ENCODE results near the gene CAPZB.

DNA sequence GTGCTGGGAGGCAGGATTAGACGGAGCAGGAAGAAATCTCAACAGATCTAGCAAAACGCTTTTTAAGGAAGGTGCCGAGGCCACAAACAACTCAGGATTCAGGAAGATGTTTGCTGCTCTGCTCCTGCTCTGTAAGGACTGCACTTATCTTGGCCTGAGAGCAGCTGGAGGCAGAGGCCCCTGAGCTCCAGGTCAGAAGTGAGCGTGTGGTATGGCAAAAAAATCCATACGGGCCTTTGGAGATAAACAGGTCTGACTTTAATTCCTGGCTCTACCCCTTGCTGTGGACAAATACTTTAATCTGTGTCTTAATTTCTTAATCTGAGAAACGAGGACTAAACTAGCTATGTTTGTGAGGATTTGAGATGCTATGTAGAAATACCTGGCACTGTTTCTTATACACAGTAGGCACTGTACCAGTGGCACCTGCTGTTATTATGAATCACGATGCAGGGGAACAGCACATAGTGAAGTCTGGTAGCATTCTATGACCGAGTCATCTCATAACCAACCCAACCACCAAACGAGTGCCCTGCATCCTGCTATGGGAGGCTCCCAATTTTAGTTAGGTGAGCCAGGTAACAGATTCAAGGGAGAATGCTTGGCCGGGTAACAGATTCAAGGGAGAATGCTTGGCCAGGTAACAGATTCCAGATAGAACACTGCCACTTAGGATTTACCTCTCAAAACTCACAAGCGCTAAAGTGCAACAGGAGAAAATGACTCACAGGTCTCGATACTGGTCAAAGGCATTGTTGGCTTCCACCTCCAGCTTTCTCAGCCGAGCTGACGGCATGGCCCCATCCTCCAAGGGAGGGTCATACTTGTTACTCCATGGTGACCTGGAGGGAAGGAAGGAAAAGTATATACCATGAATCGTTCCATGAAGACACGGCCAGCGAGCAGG, 107.3 kb downstream of the CAPZB start:
- TF ChIP-seq, protein P1, sequence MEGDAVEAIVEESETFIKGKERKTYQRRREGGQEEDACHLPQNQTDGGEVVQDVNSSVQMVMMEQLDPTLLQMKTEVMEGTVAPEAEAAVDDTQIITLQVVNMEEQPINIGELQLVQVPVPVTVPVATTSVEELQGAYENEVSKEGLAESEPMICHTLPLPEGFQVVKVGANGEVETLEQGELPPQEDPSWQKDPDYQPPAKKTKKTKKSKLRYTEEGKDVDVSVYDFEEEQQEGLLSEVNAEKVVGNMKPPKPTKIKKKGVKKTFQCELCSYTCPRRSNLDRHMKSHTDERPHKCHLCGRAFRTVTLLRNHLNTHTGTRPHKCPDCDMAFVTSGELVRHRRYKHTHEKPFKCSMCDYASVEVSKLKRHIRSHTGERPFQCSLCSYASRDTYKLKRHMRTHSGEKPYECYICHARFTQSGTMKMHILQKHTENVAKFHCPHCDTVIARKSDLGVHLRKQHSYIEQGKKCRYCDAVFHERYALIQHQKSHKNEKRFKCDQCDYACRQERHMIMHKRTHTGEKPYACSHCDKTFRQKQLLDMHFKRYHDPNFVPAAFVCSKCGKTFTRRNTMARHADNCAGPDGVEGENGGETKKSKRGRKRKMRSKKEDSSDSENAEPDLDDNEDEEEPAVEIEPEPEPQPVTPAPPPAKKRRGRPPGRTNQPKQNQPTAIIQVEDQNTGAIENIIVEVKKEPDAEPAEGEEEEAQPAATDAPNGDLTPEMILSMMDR (conservative IDR thresholded peaks at IDR 0.05 in 1 of 2, IDR thresholded peaks at IDR 0.05 in 1 of 2; ENCODE audit: extremely low read depth in 1 of 2, insufficient read depth in 1 of 2, low read depth in 1 of 2, low read length in 2 of 2) = no peak
- no peak for TF ChIP-seq EZH2 (IDR thresholded peaks at IDR 0.05; ENCODE audit: borderline replicate concordance, low read length)

All from mammary epithelial cell (primary cell).